Right lobe of liver (tissue), 4 donors: ENCODE results near the gene ERFL.
"Not testable (repeated sequence)": the region's sequence is repeated elsewhere in the genome, so short reads cannot be mapped to it uniquely, and the experiment has no call there.

Experiments
- CTCF ChIP-seq, 4 donors: fragments of 200-600 bp in 3 of 4; fragments of 450-650 bp in 1 of 4; IDR thresholded peaks; one replicate each; pipeline versions ENCODE4 v1.5.1 to v1.8.0; 2016 to 2022; ENCODE audit warnings: antibody characterized with exemption in 4 of 4, mild to moderate bottlenecking in 2 of 4
- POLR2A ChIP-seq: fragments of 450-650 bp; IDR thresholded peaks from one replicate; pipeline ENCODE4 v1.6.1; 2017; ENCODE audit warnings: antibody characterized with exemption, mild to moderate bottlenecking
- donor health status: DM: no; HTN: no; CAD: no.
- donor health status: DM: no; HTN: no; CAD: no.
- donor health status: DM: no; HTN: yes; CAD: no.

- not testable (repeated sequence) for TF ChIP-seq CTCF (IDR thresholded peaks at IDR 0.05); POLR2A
These were observed 11.0 kb upstream of the ERFL start for GRCh38 chr19:41939209-41939608.
